Thyroid gland (tissue), 4 donors: Measurements from ENCODE around the gene DIP2B. TPM values are rescaled to one million over a fixed set of nuclear protein-coding genes. Genes with fewer than 3 reads are reported as not detected.

ENCODE experiments used
- DNase-seq, 2 donors: peaks; one replicate each; pipeline ENCODE4 v3.0.0-alpha.2; 2019
- H3K27ac ChIP-seq, 3 donors: fragments of 200-600 bp; sonication (generic); 1 replicate in 2 of 3; 2 replicates in 1 of 3; pipeline ENCODE4 v1.5.1; 2016 to 2019; ENCODE audit warnings: mild to moderate bottlenecking in 1 of 3, moderate library complexity in 1 of 3
- H3K27me3 ChIP-seq: fragments of 200-600 bp; sonication (generic); one replicate; pipeline ENCODE4 v1.5.1; 2019
- H3K36me3 ChIP-seq, 2 donors: fragments of 200-600 bp; sonication (generic); one replicate each; pipeline ENCODE4 v1.5.1; 2016 to 2019
- H3K4me1 ChIP-seq, 2 donors: fragments of 200-600 bp; sonication (generic); one replicate each; pipeline ENCODE4 v1.5.1; 2017 to 2019
- H3K4me3 ChIP-seq, 3 donors: fragments of 200-600 bp; sonication (generic); replicated peaks in 1 of 3; 1 replicate in 2 of 3; 2 replicates in 1 of 3; pipeline ENCODE4 v1.5.1; 2016; ENCODE audit warnings: mild to moderate bottlenecking in 1 of 3
- H3K9me3 ChIP-seq: fragments of 200-600 bp; sonication (generic); one replicate; pipeline ENCODE4 v1.5.1; 2017
- CTCF ChIP-seq, 6 experiments: fragments of 200-600 bp in 3 of 6; fragments of 450-650 bp in 3 of 6; sonication (generic) in 3 of 6; IDR thresholded peaks; one replicate each; pipeline ENCODE4 v1.5.1; 2016 to 2019; ENCODE audit warnings: antibody characterized with exemption in 6 of 6, mild to moderate bottlenecking in 2 of 6, inconsistent platforms in 1 of 6, moderate library complexity in 1 of 6
- POLR2A ChIP-seq, 2 donors: fragments of 450-650 bp; IDR thresholded peaks; one replicate each; pipeline ENCODE4 v1.6.1; 2017; ENCODE audit warnings: antibody characterized with exemption in 2 of 2, mild to moderate bottlenecking in 2 of 2, moderate library complexity in 1 of 2
- WGBS, 2 donors: methylation state at CpG; one replicate each; pipeline ENCODE4 v1.1.5; 2017; 5-methylcytosine and 5-hydroxymethylcytosine counted together
- intact Hi-C: fragments of 100-400 bp; cut with DNase I; formaldehyde crosslinking; loops from one replicate; pipeline ENCODE4 v1.15.1; 2023
- total RNA-seq, 4 donors: library from RNA; depleted of rRNA; stranded (reverse); fragments of >200 nt; gene quantifications; one replicate each; pipeline ENCODE4 v1.2.3, GENCODE V29; 2016

DIP2B gene
- total RNA-seq, 4 donors from 2014 or later, result 27.7 to 45.7 (median 32.4) TPM

- Histone ChIP-seq H3K4me1 (no peaks in the 10 kb centered on the region), H3K27me3 (no peaks in the 10 kb centered on the region), H3K27ac (no peak overlapping the region), H3K4me3 (no peak overlapping the region), H3K36me3 (no peaks in the 10 kb centered on the region), H3K9me3 (no peaks in the 10 kb centered on the region)
- 91 to 93% methylated on average over 8 of the region's 8 CpGs for WGBS, 2 donors
- TF ChIP-seq CTCF (IDR thresholded peaks at IDR 0.05) (no peak), POLR2A (IDR thresholded peaks at IDR 0.05) (no peak)
- intact Hi-C loops, result no loop called here
- no peak for DNase-seq
These were observed 85.1 kb downstream of the DIP2B start for GRCh38 chr12:50589650-50590435.

GRCh38 chr12:50590869-50591268 is 86.1 kb downstream of the DIP2B start:
- no peak for DNase-seq
- H3K4me1 ChIP-seq, result no peaks in the 10 kb centered on the region
- H3K27me3 ChIP-seq, result no peaks in the 10 kb centered on the region
- intact Hi-C loops, result no loop called here
- no peak overlapping the region for H3K27ac ChIP-seq
- no peaks in the 10 kb centered on the region for H3K36me3 ChIP-seq
- no peak overlapping the region for H3K4me3 ChIP-seq
- TF ChIP-seq CTCF (IDR thresholded peaks at IDR 0.05), result no peak
- H3K9me3 ChIP-seq, result no peaks in the 10 kb centered on the region

- Histone ChIP-seq H3K27ac (no peak overlapping the region), H3K9me3 (no peaks in the 10 kb centered on the region), H3K4me3 (no peak overlapping the region), H3K27me3 (no peaks in the 10 kb centered on the region), H3K4me1 (peaks cover 0 to 18% of the 10 kb centered on the region in 2 donors), H3K36me3 (no peaks in the 10 kb centered on the region)
- TF ChIP-seq POLR2A (IDR thresholded peaks at IDR 0.05), result no peak
- no peak for TF ChIP-seq CTCF (IDR thresholded peaks at IDR 0.05)
- 90% methylated on average over 3 of the region's 3 CpGs for WGBS, 2 donors
- no peak for DNase-seq
- intact Hi-C loops, result no loop called here
These were observed 90.9 kb downstream of the DIP2B start for GRCh38 chr12:50595667-50596066.

GRCh38 chr12:50597200-50598195 is 92.7 kb downstream of the DIP2B start:
- 78 to 81% methylated on average over 9 of the region's 9 CpGs for WGBS, 2 donors

More at GRCh38 chr12:50597200-50598195, 92.7 kb downstream of the DIP2B start:
- Histone ChIP-seq H3K36me3 (no peaks in the 10 kb centered on the region), H3K4me1 (peaks cover 0 to 18% of the 10 kb centered on the region in 2 donors), H3K4me3 (no peak overlapping the region), H3K27ac (peak overlapping the region in 2 of 3 donors; percentile 6 to 29), H3K27me3 (no peaks in the 10 kb centered on the region), H3K9me3 (no peaks in the 10 kb centered on the region)
- DNase-seq, result no peak
- intact Hi-C loops, result no loop called here
- TF ChIP-seq CTCF (IDR thresholded peaks at IDR 0.05), result no peak
- no peak for TF ChIP-seq POLR2A (IDR thresholded peaks at IDR 0.05)
